ENCODE data around the gene GNA14.

DNA sequence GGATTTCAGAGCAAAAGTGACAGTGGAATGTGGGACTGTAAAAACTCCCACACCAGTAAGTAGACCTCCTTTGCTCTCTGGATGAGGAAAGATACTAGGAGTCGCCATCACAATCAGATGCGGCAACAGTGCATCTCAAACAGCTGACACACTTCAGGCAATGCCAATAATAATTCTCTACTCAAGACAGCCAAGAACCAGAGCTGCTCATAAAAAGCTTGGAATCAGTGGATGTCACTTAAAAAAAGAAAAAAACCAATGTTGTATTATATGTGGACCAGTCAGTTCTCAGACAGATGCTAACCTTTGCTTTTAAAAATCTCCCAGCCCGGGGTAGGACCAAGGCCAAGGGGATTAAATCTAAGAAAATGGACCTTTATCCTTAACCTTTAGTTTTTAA, 185.0 kb downstream of the GNA14 start:
- no peak for TF ChIP-seq ZNF302 (tag by site-specific recombination; IDR thresholded peaks at IDR 0.05; ENCODE audit: low read depth)
- TF ChIP-seq OVOL3 (tag by site-specific recombination; IDR thresholded peaks at IDR 0.05) = no peak
- no peak for TF ChIP-seq ZNF600 (tag by site-specific recombination; IDR thresholded peaks at IDR 0.05)
